HEK293 (cell line): Measurements from ENCODE around the gene EIF2B2.

ENCODE experiments used
- CTCF ChIA-PET: fragments of 350-600 bp; formaldehyde crosslinking; extraction: SDS; loops from one replicate; lab custom pipeline; 2021; ENCODE audit warnings: antibody characterized with exemption; lab: Yijun Ruan, JAX
- POLR2A ChIA-PET: fragments of 300-600 bp; formaldehyde crosslinking; extraction: SDS; loops from one replicate; lab custom pipeline; 2020; ENCODE audit warnings: antibody characterized with exemption, inconsistent platforms; lab: Yijun Ruan, JAX
- H3K27ac ChIP-seq: fragments of 200-500 bp; sonication (Bioruptor generic); 2 replicates; pipeline ENCODE4 v1.5.1; 2014; ENCODE audit warnings: low read depth, low read length, control low read depth, inconsistent platforms; ENCODE audit errors: extremely low read depth
- H3K36me3 ChIP-seq, 2 experiments: fragments of 200-500 bp in 1 of 2; sonication (Bioruptor generic) in 1 of 2; 1 replicate in 1 of 2; 2 replicates in 1 of 2; pipeline ENCODE4 v1.5.1; 2014 to 2017; ENCODE audit warnings: inconsistent platforms in 2 of 2, low read length in 2 of 2; ENCODE audit not compliant: control insufficient read depth in 2 of 2, insufficient read depth in 1 of 2
- H3K4me1 ChIP-seq: fragments of 200-500 bp; sonication (Bioruptor generic); 2 replicates; pipeline ENCODE4 v1.5.1; 2014; ENCODE audit warnings: mild to moderate bottlenecking, low read length, inconsistent platforms; ENCODE audit not compliant: control insufficient read depth, insufficient read depth
- H3K4me3 ChIP-seq: 2 replicates; pipeline ENCODE4 v1.5.1; 2011; ENCODE audit warnings: low read depth, mild to moderate bottlenecking, control low read depth, low read length, moderate library complexity
- H3K9me3 ChIP-seq: fragments of 200-500 bp; sonication (Bioruptor generic); 2 replicates; pipeline ENCODE4 v1.5.1; 2014; ENCODE audit warnings: low read depth, low read length, inconsistent platforms; ENCODE audit not compliant: control insufficient read depth, insufficient read depth
- GFI1B ChIP-seq: fragments of 450-650 bp; formaldehyde crosslinking; IDR thresholded peaks from 2 replicates; pipeline ENCODE4 v1.5.1; 2016; ENCODE audit warnings: missing biosample characterization, missing genetic modification characterization
- KLF9 ChIP-seq: fragments of 450-650 bp; formaldehyde crosslinking; IDR thresholded peaks from 2 replicates; pipeline ENCODE4 v1.5.1; 2016; ENCODE audit warnings: missing biosample characterization, missing genetic modification characterization, low read depth
- PBX3 ChIP-seq: sonication (generic); formaldehyde crosslinking; IDR thresholded peaks from 2 replicates; pipeline ENCODE4 v1.8.1; 2022; ENCODE audit warnings: mild to moderate bottlenecking, moderate library complexity, missing genetic modification reagents
- SP3 ChIP-seq: fragments of 450-650 bp; formaldehyde crosslinking; IDR thresholded peaks from 2 replicates; pipeline ENCODE4 v1.5.1; 2016; ENCODE audit warnings: missing biosample characterization, missing genetic modification characterization
- ZNF138 ChIP-seq: fragments of 450-650 bp; formaldehyde crosslinking; IDR thresholded peaks from 2 replicates; pipeline ENCODE4 v1.5.1; 2016; ENCODE audit warnings: missing biosample characterization, missing genetic modification characterization, borderline replicate concordance
- ZNF266 ChIP-seq: fragments of 450-650 bp; formaldehyde crosslinking; IDR thresholded peaks from 2 replicates; pipeline ENCODE4 v1.5.1; 2016; ENCODE audit warnings: missing biosample characterization, missing genetic modification characterization, low read depth
- ZNF341 ChIP-seq: fragments of 450-650 bp; formaldehyde crosslinking; IDR thresholded peaks from 2 replicates; pipeline ENCODE4; 2016; ENCODE audit warnings: low read depth, missing biosample characterization, missing genetic modification characterization
- ZNF398 ChIP-seq: fragments of 450-650 bp; formaldehyde crosslinking; IDR thresholded peaks from 2 replicates; pipeline ENCODE4 v1.5.1; 2017; ENCODE audit warnings: missing biosample characterization, missing genetic modification characterization
- ZNF558 ChIP-seq: fragments of 450-650 bp; formaldehyde crosslinking; IDR thresholded peaks from 2 replicates; pipeline ENCODE4 v1.5.1; 2016; ENCODE audit warnings: missing biosample characterization, missing genetic modification characterization
- ZNF561 ChIP-seq: fragments of 450-650 bp; IDR thresholded peaks from 2 replicates; pipeline ENCODE4 v1.5.1; 2018; ENCODE audit warnings: missing biosample characterization, missing genetic modification characterization, borderline replicate concordance
- ZNF600 ChIP-seq: fragments of 450-650 bp; formaldehyde crosslinking; IDR thresholded peaks from 2 replicates; pipeline ENCODE4 v1.5.1; 2016; ENCODE audit warnings: missing biosample characterization, missing genetic modification characterization
- ZNF639 ChIP-seq: fragments of 450-650 bp; formaldehyde crosslinking; IDR thresholded peaks from 2 replicates; pipeline ENCODE4 v1.5.1; 2016; ENCODE audit warnings: missing biosample characterization, missing genetic modification characterization
- ZNF660 ChIP-seq: fragments of 450-650 bp; IDR thresholded peaks from 2 replicates; pipeline ENCODE4 v1.5.1; 2018; ENCODE audit warnings: missing biosample characterization, mild to moderate bottlenecking, missing genetic modification characterization
- ZNF707 ChIP-seq: fragments of 450-650 bp; formaldehyde crosslinking; IDR thresholded peaks from 2 replicates; pipeline ENCODE4 v1.5.1; 2016; ENCODE audit warnings: missing biosample characterization, missing genetic modification characterization
- ZNF837 ChIP-seq: fragments of 450-650 bp; formaldehyde crosslinking; IDR thresholded peaks from 2 replicates; pipeline ENCODE4 v1.5.1; 2016; ENCODE audit warnings: missing biosample characterization, missing genetic modification characterization
- TF ChIP-seq, protein P1 (sequence below): fragments of 450-650 bp; formaldehyde crosslinking; IDR thresholded peaks from 2 replicates; pipeline ENCODE4 v1.5.1; 2016; ENCODE audit warnings: missing biosample characterization, missing genetic modification characterization
- TF ChIP-seq, protein P2 (sequence below): fragments of 450-650 bp; formaldehyde crosslinking; IDR thresholded peaks from 2 replicates; pipeline ENCODE4 v1.5.1; 2016; ENCODE audit warnings: missing biosample characterization, missing genetic modification characterization
- TF ChIP-seq, protein P3 (sequence below): fragments of 450-650 bp; formaldehyde crosslinking; IDR thresholded peaks from 2 replicates; pipeline ENCODE4 v1.5.1; 2016; ENCODE audit warnings: missing biosample characterization, missing genetic modification characterization

Gene EIF2B2

GRCh38 chr14:74983343-74983742, 19.4 kb upstream of the EIF2B2 start:
- Histone ChIP-seq H3K36me3 (no peaks in the 10 kb centered on the region), H3K4me1 (no peaks in the 10 kb centered on the region), H3K27ac (no peak overlapping the region), H3K9me3 (no peaks in the 10 kb centered on the region), H3K4me3 (no peak overlapping the region)
- TF ChIP-seq GFI1B (tag by site-specific recombination) = no peak
- no peak for TF ChIP-seq KLF9 (tag by site-specific recombination)
- TF ChIP-seq ZNF558 (tag by site-specific recombination) = no peak
- no peak for TF ChIP-seq ZNF341
- TF ChIP-seq, protein P1, sequence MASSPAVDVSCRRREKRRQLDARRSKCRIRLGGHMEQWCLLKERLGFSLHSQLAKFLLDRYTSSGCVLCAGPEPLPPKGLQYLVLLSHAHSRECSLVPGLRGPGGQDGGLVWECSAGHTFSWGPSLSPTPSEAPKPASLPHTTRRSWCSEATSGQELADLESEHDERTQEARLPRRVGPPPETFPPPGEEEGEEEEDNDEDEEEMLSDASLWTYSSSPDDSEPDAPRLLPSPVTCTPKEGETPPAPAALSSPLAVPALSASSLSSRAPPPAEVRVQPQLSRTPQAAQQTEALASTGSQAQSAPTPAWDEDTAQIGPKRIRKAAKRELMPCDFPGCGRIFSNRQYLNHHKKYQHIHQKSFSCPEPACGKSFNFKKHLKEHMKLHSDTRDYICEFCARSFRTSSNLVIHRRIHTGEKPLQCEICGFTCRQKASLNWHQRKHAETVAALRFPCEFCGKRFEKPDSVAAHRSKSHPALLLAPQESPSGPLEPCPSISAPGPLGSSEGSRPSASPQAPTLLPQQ (tag by site-specific recombination) = no peak
- TF ChIP-seq ZNF138 = no peak
- no peak for TF ChIP-seq ZNF398 (tag by site-specific recombination)
- no peak for TF ChIP-seq PBX3 (CRISPR knock-in tag)
- no peak for TF ChIP-seq ZNF266
- no peak for TF ChIP-seq ZNF561 (tag by site-specific recombination)
- ChIA-PET POLR2A (no interaction called here), CTCF (interaction anchor here (0.8 kb wide), 1 partner anchor 17 kb away, joined by 3 read pairs; no protein-coding TSS in a partner anchor)

GRCh38 chr14:74984236-74985027, 18.3 kb upstream of the EIF2B2 start:
- no peaks in the 10 kb centered on the region for H3K36me3 ChIP-seq
- H3K27ac ChIP-seq = no peak overlapping the region
- POLR2A ChIA-PET = interaction anchor here (0.5 kb wide), 1 partner anchor 412 kb away, joined by 4 read pairs; no protein-coding TSS in a partner anchor
- CTCF ChIA-PET = interaction anchor here (0.6 kb wide), 1 partner anchor 64 kb away, joined by 5 read pairs; no protein-coding TSS in a partner anchor
- no peak for TF ChIP-seq ZNF837 (tag by site-specific recombination)
- TF ChIP-seq, protein P2, sequence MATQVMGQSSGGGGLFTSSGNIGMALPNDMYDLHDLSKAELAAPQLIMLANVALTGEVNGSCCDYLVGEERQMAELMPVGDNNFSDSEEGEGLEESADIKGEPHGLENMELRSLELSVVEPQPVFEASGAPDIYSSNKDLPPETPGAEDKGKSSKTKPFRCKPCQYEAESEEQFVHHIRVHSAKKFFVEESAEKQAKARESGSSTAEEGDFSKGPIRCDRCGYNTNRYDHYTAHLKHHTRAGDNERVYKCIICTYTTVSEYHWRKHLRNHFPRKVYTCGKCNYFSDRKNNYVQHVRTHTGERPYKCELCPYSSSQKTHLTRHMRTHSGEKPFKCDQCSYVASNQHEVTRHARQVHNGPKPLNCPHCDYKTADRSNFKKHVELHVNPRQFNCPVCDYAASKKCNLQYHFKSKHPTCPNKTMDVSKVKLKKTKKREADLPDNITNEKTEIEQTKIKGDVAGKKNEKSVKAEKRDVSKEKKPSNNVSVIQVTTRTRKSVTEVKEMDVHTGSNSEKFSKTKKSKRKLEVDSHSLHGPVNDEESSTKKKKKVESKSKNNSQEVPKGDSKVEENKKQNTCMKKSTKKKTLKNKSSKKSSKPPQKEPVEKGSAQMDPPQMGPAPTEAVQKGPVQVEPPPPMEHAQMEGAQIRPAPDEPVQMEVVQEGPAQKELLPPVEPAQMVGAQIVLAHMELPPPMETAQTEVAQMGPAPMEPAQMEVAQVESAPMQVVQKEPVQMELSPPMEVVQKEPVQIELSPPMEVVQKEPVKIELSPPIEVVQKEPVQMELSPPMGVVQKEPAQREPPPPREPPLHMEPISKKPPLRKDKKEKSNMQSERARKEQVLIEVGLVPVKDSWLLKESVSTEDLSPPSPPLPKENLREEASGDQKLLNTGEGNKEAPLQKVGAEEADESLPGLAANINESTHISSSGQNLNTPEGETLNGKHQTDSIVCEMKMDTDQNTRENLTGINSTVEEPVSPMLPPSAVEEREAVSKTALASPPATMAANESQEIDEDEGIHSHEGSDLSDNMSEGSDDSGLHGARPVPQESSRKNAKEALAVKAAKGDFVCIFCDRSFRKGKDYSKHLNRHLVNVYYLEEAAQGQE (tag by site-specific recombination) = no peak
- no peaks in the 10 kb centered on the region for H3K4me1 ChIP-seq
- no peaks in the 10 kb centered on the region for H3K9me3 ChIP-seq
- no peak overlapping the region for H3K4me3 ChIP-seq

- CTCF ChIA-PET = interaction anchor here (0.7 kb wide), 1 partner anchor 129 kb away, joined by 3 read pairs; no protein-coding TSS in a partner anchor
- H3K4me1 ChIP-seq = no peaks in the 10 kb centered on the region
- H3K27ac ChIP-seq = no peak overlapping the region
- POLR2A ChIA-PET = no interaction called here
- H3K4me3 ChIP-seq = no peak overlapping the region
- no peaks in the 10 kb centered on the region for H3K36me3 ChIP-seq
- TF ChIP-seq ZNF600 (tag by site-specific recombination) (no peak), ZNF639 (tag by site-specific recombination) (no peak), ZNF341 (no peak), ZNF707 (tag by site-specific recombination) (no peak), SP3 (tag by site-specific recombination) (no peak), ZNF660 (tag by site-specific recombination) (no peak)
- TF ChIP-seq, protein P3, sequence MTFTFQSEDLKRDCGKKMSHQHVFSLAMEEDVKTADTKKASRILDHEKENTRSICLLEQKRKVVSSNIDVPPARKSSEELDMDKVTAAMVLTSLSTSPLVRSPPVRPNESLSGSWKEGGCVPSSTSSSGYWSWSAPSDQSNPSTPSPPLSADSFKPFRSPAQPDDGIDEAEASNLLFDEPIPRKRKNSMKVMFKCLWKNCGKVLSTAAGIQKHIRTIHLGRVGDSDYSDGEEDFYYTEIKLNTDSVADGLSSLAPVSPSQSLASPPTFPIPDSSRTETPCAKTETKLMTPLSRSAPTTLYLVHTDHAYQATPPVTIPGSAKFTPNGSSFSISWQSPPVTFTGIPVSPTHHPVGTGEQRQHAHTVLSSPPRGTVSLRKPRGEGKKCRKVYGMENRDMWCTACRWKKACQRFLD (tag by site-specific recombination) = no peak
- H3K9me3 ChIP-seq = no peaks in the 10 kb centered on the region
These were observed 17.8 kb upstream of the EIF2B2 start for GRCh38 chr14:74985028-74985310.
